T-helper 2 cell treated with Interferon-gamma antibody and Interleukin-4, amounts not matched to agents 5 μg/mL and 100 μg/mL, for 36 hours (primary cell): Measurements from ENCODE around the gene PAX3.

Experiments
- DNase-seq: peaks from one replicate; pipeline ENCODE4 v3.0.0; 2021; ENCODE audit warnings: low spot score
- H3K27ac Mint-ChIP-seq: one replicate; pipeline ENCODE4 v1.8.0; 2021; ENCODE audit warnings: mild to moderate bottlenecking, mixed read lengths
- H3K27me3 Mint-ChIP-seq: one replicate; pipeline ENCODE4 v1.8.0; 2021; ENCODE audit warnings: low read depth, mixed read lengths
- H3K36me3 Mint-ChIP-seq: one replicate; pipeline ENCODE4 v1.8.0; 2021; ENCODE audit warnings: low read depth, mixed read lengths
- H3K4me1 Mint-ChIP-seq: one replicate; pipeline ENCODE4 v1.8.0; 2021; ENCODE audit warnings: low read depth, mixed read lengths
- H3K4me3 Mint-ChIP-seq: one replicate; pipeline ENCODE4 v1.8.0; 2022; ENCODE audit warnings: mild to moderate bottlenecking, moderate library complexity, mixed read lengths
- H3K9me3 Mint-ChIP-seq: one replicate; pipeline ENCODE4 v1.8.0; 2021; ENCODE audit warnings: mixed read lengths

PAX3 gene

DNA sequence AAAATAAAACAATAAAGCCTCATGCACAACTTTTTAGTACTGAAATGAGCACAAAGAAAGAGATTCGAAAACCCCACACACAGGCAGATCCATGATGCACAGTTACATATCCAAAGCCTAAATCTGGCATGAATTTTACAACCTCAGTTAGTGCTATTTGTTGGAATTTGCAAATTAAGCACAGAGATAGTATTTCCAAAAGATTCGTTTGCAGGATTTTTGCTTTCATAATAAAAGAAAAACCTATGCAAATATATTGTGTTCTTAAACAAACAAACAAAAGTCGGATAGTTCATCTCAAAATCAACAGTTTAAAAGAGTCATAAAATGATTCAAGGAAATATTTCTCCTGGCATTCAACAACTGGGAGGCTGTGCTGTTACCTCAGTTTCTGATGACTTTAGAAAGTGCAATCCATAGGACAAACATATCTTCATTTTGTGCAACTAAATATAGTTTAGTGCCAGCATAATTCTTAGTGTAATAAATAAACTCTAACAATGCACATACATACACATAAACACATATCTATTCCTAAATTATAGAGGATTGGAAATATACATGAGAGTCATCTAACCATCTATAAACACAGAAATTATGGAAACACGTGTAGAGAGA lies 10.8 kb downstream of the PAX3 start:
- no peak overlapping the region for H3K27ac Mint-ChIP-seq
- peaks cover 87% of the 10 kb centered on the region for H3K27me3 Mint-ChIP-seq
- H3K36me3 Mint-ChIP-seq, result no peaks in the 10 kb centered on the region
- H3K4me3 Mint-ChIP-seq, result no peak overlapping the region
- DNase-seq, result no peak
- no peaks in the 10 kb centered on the region for H3K9me3 Mint-ChIP-seq
- no peaks in the 10 kb centered on the region for H3K4me1 Mint-ChIP-seq

DNA sequence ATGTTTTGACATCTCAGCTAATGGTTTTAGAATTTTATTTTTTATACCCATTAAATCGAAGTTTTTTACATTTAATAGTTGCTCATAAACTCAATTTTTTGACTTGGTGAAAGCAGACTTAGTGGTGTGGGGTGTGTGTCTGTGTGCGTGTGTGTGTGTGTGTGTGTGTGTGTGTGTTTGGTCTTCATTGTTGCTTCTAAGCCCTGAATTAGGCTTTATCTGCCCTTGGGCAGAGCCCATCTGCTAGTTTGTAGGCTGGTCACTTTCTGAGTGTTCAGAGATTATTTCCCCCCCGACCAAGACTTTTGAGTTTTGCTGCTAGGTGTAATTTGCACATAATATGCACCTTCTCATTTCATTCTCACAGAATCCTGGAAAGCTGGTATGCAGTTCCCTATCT lies 14.3 kb downstream of the PAX3 start:
- Mint-ChIP-seq H3K4me1 (no peaks in the 10 kb centered on the region), H3K27ac (no peak overlapping the region), H3K27me3 (peaks cover 57% of the 10 kb centered on the region), H3K9me3 (no peaks in the 10 kb centered on the region), H3K36me3 (no peaks in the 10 kb centered on the region), H3K4me3 (no peak overlapping the region)
- DNase-seq, result no peak

DNA sequence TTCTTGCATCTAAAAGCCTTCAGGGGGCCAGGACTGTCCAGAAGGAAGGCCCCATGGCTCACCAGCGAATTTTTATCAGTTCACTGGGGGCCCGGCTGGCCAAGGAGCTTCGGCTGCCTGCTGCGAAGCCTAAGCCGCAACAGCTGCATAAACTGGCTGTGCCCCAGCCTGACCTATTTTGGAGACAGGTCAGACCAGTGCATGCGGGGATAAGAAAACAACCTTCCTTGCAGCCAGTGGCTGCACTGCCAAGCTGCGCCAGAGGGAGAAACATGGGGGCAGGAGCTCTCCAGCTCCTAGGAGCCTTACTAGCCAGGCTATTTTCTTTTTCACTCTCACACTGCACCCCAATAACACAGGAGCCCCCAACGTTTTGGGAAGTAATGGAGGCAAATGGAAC lies 15.2 kb downstream of the PAX3 start:
- H3K4me3 Mint-ChIP-seq, result no peak overlapping the region
- no peaks in the 10 kb centered on the region for H3K9me3 Mint-ChIP-seq
- H3K36me3 Mint-ChIP-seq, result no peaks in the 10 kb centered on the region
- no peak for DNase-seq
- no peaks in the 10 kb centered on the region for H3K4me1 Mint-ChIP-seq
- no peak overlapping the region for H3K27ac Mint-ChIP-seq
- peaks cover 49% of the 10 kb centered on the region for H3K27me3 Mint-ChIP-seq

- H3K27ac Mint-ChIP-seq, result no peak overlapping the region
- no peaks in the 10 kb centered on the region for H3K36me3 Mint-ChIP-seq
- H3K9me3 Mint-ChIP-seq, result no peaks in the 10 kb centered on the region
- H3K4me1 Mint-ChIP-seq, result no peaks in the 10 kb centered on the region
- no peak overlapping the region for H3K4me3 Mint-ChIP-seq
- peaks cover 31% of the 10 kb centered on the region for H3K27me3 Mint-ChIP-seq
- DNase-seq, result no peak
These were observed 17.3 kb downstream of the PAX3 start for GRCh38 chr2:222281506-222281905.

DNA sequence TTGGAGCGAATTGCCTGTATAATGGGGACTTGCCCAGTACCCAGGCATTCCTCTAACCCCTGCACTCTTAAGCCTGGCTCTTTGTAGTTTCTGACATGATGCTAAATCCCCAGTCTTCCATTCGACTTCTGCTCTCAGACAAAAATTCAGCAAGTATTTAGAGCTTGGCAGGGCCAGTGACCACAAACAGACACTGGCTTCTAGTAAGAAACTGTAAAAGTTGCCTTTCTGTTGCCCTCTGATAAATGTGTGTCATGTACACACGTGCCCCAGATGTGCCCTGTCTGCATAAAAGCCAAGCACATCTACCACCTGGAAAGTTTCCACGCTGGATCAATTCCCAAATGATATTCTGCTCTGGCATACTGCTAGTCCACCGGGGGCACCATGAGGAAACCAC lies 18.0 kb downstream of the PAX3 start:
- Mint-ChIP-seq H3K27ac (no peak overlapping the region), H3K27me3 (peaks cover 24% of the 10 kb centered on the region), H3K4me3 (no peak overlapping the region), H3K4me1 (no peaks in the 10 kb centered on the region), H3K9me3 (no peaks in the 10 kb centered on the region), H3K36me3 (no peaks in the 10 kb centered on the region)
- no peak for DNase-seq

DNA sequence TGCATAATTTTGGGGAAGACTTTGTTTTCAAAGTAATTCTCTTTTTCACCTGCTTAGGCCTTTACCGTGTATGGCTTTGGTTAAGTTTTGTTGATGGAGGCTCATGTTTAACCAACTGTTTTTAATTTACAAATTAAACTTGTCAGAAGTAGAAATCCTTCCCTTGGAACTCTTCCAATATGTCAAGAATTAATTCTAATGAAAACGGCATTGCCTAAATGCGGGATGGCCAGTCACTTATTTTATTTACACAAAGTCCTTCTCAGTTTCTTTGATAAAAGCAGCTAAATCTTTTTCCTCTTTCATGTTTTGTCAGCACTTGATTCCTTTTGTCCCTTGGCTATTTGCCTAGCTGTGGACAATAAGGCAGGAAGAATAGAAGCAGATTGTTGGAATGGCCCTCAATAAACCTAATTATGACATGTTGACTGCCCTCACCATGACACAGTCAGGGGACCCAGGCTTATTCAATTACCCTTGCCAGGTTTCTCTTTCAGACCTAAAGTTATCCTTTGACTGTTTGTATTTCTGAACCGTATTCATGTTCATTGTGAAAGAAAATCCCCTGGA lies 26.3 kb downstream of the PAX3 start:
- Mint-ChIP-seq H3K27ac (no peak overlapping the region), H3K4me3 (no peak overlapping the region), H3K27me3 (peaks cover 7% of the 10 kb centered on the region), H3K36me3 (no peaks in the 10 kb centered on the region), H3K9me3 (no peaks in the 10 kb centered on the region), H3K4me1 (no peaks in the 10 kb centered on the region)
- no peak for DNase-seq

DNA sequence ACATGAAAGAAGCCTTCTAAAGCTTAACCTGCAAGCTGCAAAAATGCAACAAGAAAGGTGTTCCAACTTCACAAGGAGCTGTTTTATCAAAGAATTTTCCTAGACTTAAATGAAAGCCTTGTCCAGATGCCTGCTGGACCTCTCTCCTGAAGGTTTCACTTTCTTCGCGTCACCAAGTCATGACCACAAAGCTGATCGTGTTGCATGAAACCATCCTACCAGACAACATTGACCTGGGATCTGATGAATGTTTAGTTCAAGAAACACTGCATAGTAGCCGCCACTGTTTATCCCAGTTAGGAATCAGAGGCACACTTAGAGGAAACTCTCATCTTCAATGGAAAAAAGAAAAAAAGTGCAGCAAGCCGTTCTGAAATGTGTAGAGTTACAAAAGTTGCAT lies 26.9 kb downstream of the PAX3 start:
- Mint-ChIP-seq H3K4me3 (no peak overlapping the region), H3K27ac (no peak overlapping the region), H3K4me1 (no peaks in the 10 kb centered on the region), H3K9me3 (no peaks in the 10 kb centered on the region), H3K36me3 (no peaks in the 10 kb centered on the region), H3K27me3 (peaks cover 7% of the 10 kb centered on the region)
- no peak for DNase-seq

GRCh38 chr2:222270396-222270795 lies 28.4 kb downstream of the PAX3 start:
- H3K27me3 Mint-ChIP-seq, result peaks cover 7% of the 10 kb centered on the region
- H3K4me1 Mint-ChIP-seq, result no peaks in the 10 kb centered on the region
- DNase-seq, result no peak
- H3K36me3 Mint-ChIP-seq, result no peaks in the 10 kb centered on the region
- H3K27ac Mint-ChIP-seq, result no peak overlapping the region
- H3K9me3 Mint-ChIP-seq, result no peaks in the 10 kb centered on the region
- H3K4me3 Mint-ChIP-seq, result no peak overlapping the region

DNA sequence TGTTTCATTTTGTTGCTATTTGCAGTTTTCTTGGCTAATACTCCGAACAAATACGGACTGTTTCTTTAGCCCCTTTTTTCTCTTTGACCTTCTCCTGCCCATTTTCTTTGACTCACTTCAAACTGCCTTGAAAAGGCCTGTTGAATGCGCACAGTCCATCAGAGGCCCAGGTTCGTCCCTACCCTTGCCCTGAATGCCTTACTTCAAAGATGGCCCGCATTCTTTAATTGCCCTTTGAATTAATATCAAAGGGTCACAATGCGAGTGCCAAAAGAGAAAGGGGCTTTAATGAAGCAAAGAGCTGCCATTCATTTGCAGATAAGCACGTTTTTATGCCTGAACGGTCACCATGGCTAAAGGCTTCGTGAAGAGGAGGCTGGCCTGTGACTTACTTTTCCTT lies 29.7 kb downstream of the PAX3 start:
- Mint-ChIP-seq H3K4me3 (no peak overlapping the region), H3K27me3 (peaks cover 7% of the 10 kb centered on the region), H3K27ac (no peak overlapping the region), H3K4me1 (no peaks in the 10 kb centered on the region), H3K36me3 (no peaks in the 10 kb centered on the region), H3K9me3 (no peaks in the 10 kb centered on the region)
- no peak for DNase-seq

DNA sequence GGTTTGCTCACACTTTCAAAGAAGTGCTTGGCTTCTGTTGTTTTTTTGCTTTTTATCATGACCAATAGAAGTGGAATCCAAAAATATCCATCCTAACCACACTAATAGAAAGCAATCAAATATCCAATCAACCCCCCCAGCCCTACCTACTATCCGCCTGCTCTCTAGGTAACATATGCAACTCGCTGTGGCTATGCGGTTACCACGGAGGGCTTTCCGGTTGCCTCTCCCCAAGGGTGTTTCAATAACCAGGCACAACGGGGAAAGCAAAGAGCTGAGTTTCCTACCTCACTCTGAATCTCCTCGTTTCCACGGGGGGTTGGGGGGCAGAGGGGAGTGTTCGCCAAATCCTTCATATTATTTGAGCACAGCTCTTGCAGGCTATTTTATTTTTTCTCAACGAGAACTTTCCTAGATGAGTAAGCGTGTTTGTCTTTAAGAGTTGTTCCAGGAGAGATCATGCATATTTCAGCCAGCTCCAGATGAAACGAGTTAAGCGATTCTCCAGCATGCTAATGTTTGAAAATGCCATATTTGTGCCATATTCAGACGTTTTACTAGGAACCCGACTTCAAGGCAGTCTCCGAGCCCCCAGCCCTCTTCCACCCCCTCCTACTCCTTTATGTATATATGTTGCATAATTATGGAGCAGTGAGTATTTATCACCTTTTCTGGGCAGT lies 30.3 kb downstream of the PAX3 start:
- Mint-ChIP-seq H3K4me1 (no peaks in the 10 kb centered on the region), H3K27me3 (peaks cover 7% of the 10 kb centered on the region), H3K4me3 (no peak overlapping the region), H3K27ac (no peak overlapping the region), H3K9me3 (no peaks in the 10 kb centered on the region), H3K36me3 (no peaks in the 10 kb centered on the region)
- DNase-seq, result no peak

DNA sequence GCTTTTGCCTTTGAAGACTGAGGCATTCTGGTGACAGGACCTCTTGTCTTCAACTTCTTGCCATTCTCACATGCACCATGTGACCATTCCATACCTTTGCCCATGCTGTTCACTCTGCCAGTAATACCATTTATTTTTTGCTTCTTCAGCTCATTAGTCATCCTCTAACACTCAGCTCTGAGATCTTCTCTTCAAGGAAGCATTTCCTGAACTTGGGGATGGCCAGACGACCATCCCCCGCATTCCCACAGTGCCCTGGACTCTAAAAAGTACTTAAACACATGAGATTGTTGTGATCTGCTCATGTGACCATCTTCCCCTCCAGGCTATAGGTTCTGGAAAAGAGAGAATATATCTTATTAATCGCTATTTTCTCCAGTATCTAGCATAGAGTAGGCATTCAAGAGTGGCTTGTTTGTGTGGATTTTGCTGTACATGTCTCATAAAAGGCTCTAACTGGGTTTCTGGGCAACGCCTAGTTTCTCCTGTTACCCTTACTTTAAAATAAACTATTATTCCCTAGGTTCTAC lies 33.9 kb downstream of the PAX3 start:
- no peak overlapping the region for H3K4me3 Mint-ChIP-seq
- H3K9me3 Mint-ChIP-seq, result no peaks in the 10 kb centered on the region
- DNase-seq, result no peak
- no peaks in the 10 kb centered on the region for H3K4me1 Mint-ChIP-seq
- H3K27ac Mint-ChIP-seq, result no peak overlapping the region
- H3K36me3 Mint-ChIP-seq, result no peaks in the 10 kb centered on the region
- H3K27me3 Mint-ChIP-seq, result peaks cover 7% of the 10 kb centered on the region

GRCh38 chr2:222261504-222261903 lies 37.3 kb downstream of the PAX3 start:
- H3K9me3 Mint-ChIP-seq, result no peaks in the 10 kb centered on the region
- no peak overlapping the region for H3K27ac Mint-ChIP-seq
- H3K4me1 Mint-ChIP-seq, result no peaks in the 10 kb centered on the region
- no peak for DNase-seq
- no peaks in the 10 kb centered on the region for H3K27me3 Mint-ChIP-seq
- no peaks in the 10 kb centered on the region for H3K36me3 Mint-ChIP-seq
- H3K4me3 Mint-ChIP-seq, result no peak overlapping the region

DNA sequence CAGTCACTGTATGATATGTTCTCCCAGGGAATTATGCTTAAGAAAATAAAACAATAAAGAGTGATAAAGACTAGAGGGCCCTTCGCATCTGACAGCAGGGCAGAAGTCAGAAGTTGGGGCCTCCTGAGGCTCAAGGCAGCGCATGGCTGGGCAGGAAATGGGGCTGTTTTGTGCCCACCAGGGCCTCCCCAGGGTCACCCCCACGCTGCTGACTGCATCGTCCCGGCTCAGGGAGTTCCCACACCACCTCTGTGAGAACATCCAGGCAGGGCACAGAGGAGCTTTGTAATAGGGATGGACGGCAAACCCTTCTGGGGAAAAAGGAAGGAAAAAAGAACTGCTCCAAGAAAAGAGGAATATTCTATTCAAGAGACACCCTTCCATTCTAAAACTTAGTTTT lies 41.2 kb downstream of the PAX3 start:
- H3K36me3 Mint-ChIP-seq, result no peaks in the 10 kb centered on the region
- no peaks in the 10 kb centered on the region for H3K4me1 Mint-ChIP-seq
- H3K27ac Mint-ChIP-seq, result no peak overlapping the region
- no peak overlapping the region for H3K4me3 Mint-ChIP-seq
- H3K27me3 Mint-ChIP-seq, result peaks cover 5% of the 10 kb centered on the region
- no peaks in the 10 kb centered on the region for H3K9me3 Mint-ChIP-seq
- DNase-seq, result no peak

DNA sequence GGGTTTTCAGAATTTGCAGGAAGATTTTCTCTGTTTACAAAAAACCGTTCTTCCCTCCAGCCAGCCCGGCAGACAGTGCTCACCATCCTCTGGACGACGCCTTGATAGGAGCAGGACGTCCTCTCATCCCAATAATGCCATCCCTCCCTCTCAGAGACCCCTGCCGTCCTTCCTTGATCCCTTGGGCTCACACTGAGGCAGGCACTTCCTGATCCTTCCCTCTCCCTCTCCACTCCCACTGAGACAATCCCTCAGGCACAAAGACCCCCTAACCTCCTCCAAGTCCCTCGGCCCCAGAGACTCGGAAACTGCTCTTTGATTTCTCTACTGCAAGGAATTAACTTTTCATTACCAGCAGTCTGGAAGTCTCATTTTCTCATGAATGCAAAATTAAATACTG lies 42.5 kb downstream of the PAX3 start:
- Mint-ChIP-seq H3K4me3 (no peak overlapping the region), H3K27ac (no peak overlapping the region), H3K36me3 (no peaks in the 10 kb centered on the region), H3K9me3 (no peaks in the 10 kb centered on the region), H3K27me3 (peaks cover 5% of the 10 kb centered on the region), H3K4me1 (no peaks in the 10 kb centered on the region)
- DNase-seq, result no peak
